Neural progenitor cell (in vitro differentiated cells): ENCODE measurements around the gene SPATA46.

ENCODE experiments used
- EZH2 ChIP-seq: fragments of 200-600 bp; sonication (generic); IDR thresholded peaks from 2 replicates; pipeline ENCODE4 v1.6.1; 2017; ENCODE audit warnings: antibody characterized with exemption, mild to moderate bottlenecking, moderate library complexity
- EZH2phosphoT487 ChIP-seq: fragments of 200-600 bp; sonication (generic); IDR thresholded peaks from 2 replicates; pipeline ENCODE4 v1.6.1; 2017; ENCODE audit warnings: antibody characterized with exemption
- TF ChIP-seq, protein P1 (sequence below): fragments of 200-600 bp; sonication (generic); IDR thresholded peaks from 2 replicates; pipeline ENCODE4 v1.5.1; 2017; ENCODE audit warnings: antibody characterized with exemption, mild to moderate bottlenecking

DNA sequence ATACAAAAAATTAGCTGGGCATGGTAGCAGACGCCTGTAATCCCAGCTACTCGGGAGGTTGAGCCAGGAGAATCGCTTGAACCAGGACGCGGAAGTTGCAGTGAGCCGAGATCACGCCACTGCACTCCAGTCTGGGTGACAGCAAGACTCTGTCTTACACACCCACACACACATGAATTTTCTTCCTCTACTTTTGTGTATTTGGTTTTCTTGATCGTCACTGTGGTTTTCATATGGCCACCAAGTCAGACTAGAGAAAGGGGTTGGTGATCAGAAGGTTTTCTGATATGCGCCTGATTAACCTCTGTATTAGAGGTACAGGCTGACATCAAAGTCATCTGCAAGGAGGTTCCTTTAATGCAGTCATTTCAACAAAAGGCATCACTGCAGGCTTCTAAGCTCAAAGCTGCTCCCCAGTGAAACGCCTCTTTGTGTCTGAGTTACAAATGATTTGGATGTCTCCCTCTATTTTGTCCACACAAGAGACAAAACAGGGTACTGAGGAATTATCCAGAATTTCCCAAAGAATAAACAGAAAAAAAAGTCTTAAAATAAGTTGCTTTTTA is 24.2 kb upstream of the SPATA46 start:
- TF ChIP-seq, protein P1, sequence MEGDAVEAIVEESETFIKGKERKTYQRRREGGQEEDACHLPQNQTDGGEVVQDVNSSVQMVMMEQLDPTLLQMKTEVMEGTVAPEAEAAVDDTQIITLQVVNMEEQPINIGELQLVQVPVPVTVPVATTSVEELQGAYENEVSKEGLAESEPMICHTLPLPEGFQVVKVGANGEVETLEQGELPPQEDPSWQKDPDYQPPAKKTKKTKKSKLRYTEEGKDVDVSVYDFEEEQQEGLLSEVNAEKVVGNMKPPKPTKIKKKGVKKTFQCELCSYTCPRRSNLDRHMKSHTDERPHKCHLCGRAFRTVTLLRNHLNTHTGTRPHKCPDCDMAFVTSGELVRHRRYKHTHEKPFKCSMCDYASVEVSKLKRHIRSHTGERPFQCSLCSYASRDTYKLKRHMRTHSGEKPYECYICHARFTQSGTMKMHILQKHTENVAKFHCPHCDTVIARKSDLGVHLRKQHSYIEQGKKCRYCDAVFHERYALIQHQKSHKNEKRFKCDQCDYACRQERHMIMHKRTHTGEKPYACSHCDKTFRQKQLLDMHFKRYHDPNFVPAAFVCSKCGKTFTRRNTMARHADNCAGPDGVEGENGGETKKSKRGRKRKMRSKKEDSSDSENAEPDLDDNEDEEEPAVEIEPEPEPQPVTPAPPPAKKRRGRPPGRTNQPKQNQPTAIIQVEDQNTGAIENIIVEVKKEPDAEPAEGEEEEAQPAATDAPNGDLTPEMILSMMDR, result no peak
- TF ChIP-seq EZH2 (no peak), EZH2phosphoT487 (no peak)
